Natural killer cell (primary cell): ENCODE data around the gene UBE2F. TPM values are rescaled to one million over a fixed set of nuclear protein-coding genes. Genes with fewer than 3 reads are reported as not detected.

Source experiments
- ATAC-seq, 3 donors: fragments of 150-1000 bp in 2 of 3; fragments of 200-7000 bp in 1 of 3; cut with Tn5 transposase; 1 replicate in 1 of 3; 2 replicates in 2 of 3; pipeline ENCODE4 v1.10.0; 2021; ENCODE audit warnings: mild to moderate bottlenecking in 2 of 3, moderate library complexity in 2 of 3
- DNase-seq, 2 donors: peaks; one replicate each; pipeline versions ENCODE4 v3.0.0 to v3.0.0-alpha.2; 2013 to 2021; ENCODE audit warnings: mixed read lengths in 1 of 2
- H3K27ac ChIP-seq: one replicate; pipeline ENCODE4 v1.5.1; 2013; ENCODE audit warnings: mild to moderate bottlenecking, low read length
- H3K27me3 ChIP-seq: one replicate; pipeline ENCODE4 v1.6.1; 2013; ENCODE audit warnings: low read length; ENCODE audit not compliant: control insufficient read depth, insufficient read depth
- H3K36me3 ChIP-seq: one replicate; pipeline ENCODE4 v1.6.1; 2013; ENCODE audit warnings: low read length; ENCODE audit not compliant: control insufficient read depth, insufficient read depth
- H3K4me1 ChIP-seq: one replicate; pipeline ENCODE4 v1.6.1; 2013; ENCODE audit warnings: low read length; ENCODE audit not compliant: control insufficient read depth, insufficient read depth
- H3K4me3 ChIP-seq: one replicate; pipeline ENCODE4 v1.5.1; 2013; ENCODE audit warnings: low read length
- H3K9me3 ChIP-seq: one replicate; pipeline ENCODE4 v1.6.1; 2013; ENCODE audit warnings: low read length; ENCODE audit not compliant: control insufficient read depth, insufficient read depth
- H3K27ac Mint-ChIP-seq, 2 donors: one replicate each; pipeline ENCODE4 v1.8.0; 2022; ENCODE audit warnings: mild to moderate bottlenecking in 2 of 2, mixed read lengths in 2 of 2, moderate library complexity in 1 of 2
- H3K27me3 Mint-ChIP-seq, 2 donors: one replicate each; pipeline ENCODE4 v1.8.0; 2022; ENCODE audit warnings: low read depth in 2 of 2, mixed read lengths in 2 of 2
- H3K36me3 Mint-ChIP-seq: one replicate; pipeline ENCODE4 v1.8.0; 2022; ENCODE audit warnings: mixed read lengths
- H3K4me1 Mint-ChIP-seq, 2 donors: one replicate each; pipeline ENCODE4 v1.8.0; 2022; ENCODE audit warnings: mixed read lengths in 2 of 2
- H3K4me3 Mint-ChIP-seq: one replicate; pipeline ENCODE4 v1.8.0; 2022; ENCODE audit warnings: mild to moderate bottlenecking, moderate library complexity, mixed read lengths
- H3K9me3 Mint-ChIP-seq, 2 donors: one replicate each; pipeline ENCODE4 v1.8.0; 2022; ENCODE audit warnings: mixed read lengths in 2 of 2
- CTCF ChIP-seq: fragments of 200-600 bp; IDR thresholded peaks from one replicate; pipeline ENCODE4 v1.8.0; 2022; ENCODE audit warnings: antibody characterized with exemption
- WGBS: methylation state at CpG from one replicate; pipeline ENCODE4 v1.1.7; 2013; ENCODE audit warnings: missing lambda C conversion rate; ENCODE audit not compliant: insufficient coverage; 5-methylcytosine and 5-hydroxymethylcytosine counted together
- intact Hi-C: fragments of 100-400 bp; cut with micrococcal nuclease; formaldehyde crosslinking; loops from one replicate; pipeline ENCODE4 v1.14.2; 2022
- total RNA-seq, 4 donors: library from RNA; stranded (reverse); fragments of 120-200 nt in 1 of 4; gene quantifications; one replicate each; pipeline versions ENCODE4 v1.2.3 to v1.2.4, GENCODE V29; 2013 to 2022

Gene UBE2F
- total RNA-seq, 3 donors from 2014 or later (not counting 1 experiment from before 2014, with no cell fraction given): 82.4 to 135 (median 96.1) TPM

GRCh38 chr2:237923481-237924163 is 43.2 kb upstream of the UBE2F start:
- peak; percentile 97 for TF ChIP-seq CTCF
- peak overlapping the region; percentile 51 for H3K27ac ChIP-seq
- H3K4me1 ChIP-seq: peaks cover 38% of the 10 kb centered on the region
- no peaks in the 10 kb centered on the region for H3K27me3 Mint-ChIP-seq
- ATAC-seq (peak; percentile 98 to 100 (median 99)), DNase-seq (peak; percentile 81 to 90)
- intact Hi-C loops: loop anchor here (1.0 kb wide), 1 partner anchor 65 kb away; no protein-coding TSS in a partner anchor
- H3K4me3 ChIP-seq: peak overlapping the region; percentile 48
- H3K4me3 Mint-ChIP-seq: peak overlapping the region; percentile 85
- H3K27ac Mint-ChIP-seq: peak overlapping the region; percentile 8 to 84
- 18% methylated on average over 33 of the region's 33 CpGs for WGBS
- peaks cover 0 to 2% of the 10 kb centered on the region in 2 donors for H3K9me3 Mint-ChIP-seq
- H3K27me3 ChIP-seq: no peaks in the 10 kb centered on the region
- no peaks in the 10 kb centered on the region for H3K9me3 ChIP-seq
- H3K36me3 Mint-ChIP-seq: no peaks in the 10 kb centered on the region
- no peaks in the 10 kb centered on the region for H3K36me3 ChIP-seq
- peaks cover 30 to 34% of the 10 kb centered on the region in 2 donors for H3K4me1 Mint-ChIP-seq

- Mint-ChIP-seq H3K27ac (peak overlapping the region; percentile 8 to 84), H3K9me3 (peaks cover 0 to 2% of the 10 kb centered on the region in 2 donors), H3K27me3 (no peaks in the 10 kb centered on the region), H3K36me3 (no peaks in the 10 kb centered on the region), H3K4me1 (peaks cover 28 to 34% of the 10 kb centered on the region in 2 donors), H3K4me3 (peak overlapping the region; percentile 85)
- no peak for TF ChIP-seq CTCF
- ATAC-seq (no peak), DNase-seq (no peak)
- no peaks in the 10 kb centered on the region for H3K9me3 ChIP-seq
- 92% methylated on average over 14 of the region's 14 CpGs for WGBS
- H3K4me3 ChIP-seq: no peak overlapping the region
- H3K27me3 ChIP-seq: no peaks in the 10 kb centered on the region
- H3K36me3 ChIP-seq: no peaks in the 10 kb centered on the region
- H3K4me1 ChIP-seq: peaks cover 38% of the 10 kb centered on the region
- H3K27ac ChIP-seq: no peak overlapping the region
- intact Hi-C loops: no loop called here
These were observed 42.7 kb upstream of the UBE2F start for GRCh38 chr2:237924164-237924534.

GRCh38 chr2:237927135-237927534 is 39.7 kb upstream of the UBE2F start:
- intact Hi-C loops: no loop called here
- Mint-ChIP-seq H3K4me3 (no peak overlapping the region), H3K27ac (peak overlapping the region in 1 of 2 donors; percentile 91), H3K9me3 (peaks cover 0 to 2% of the 10 kb centered on the region in 2 donors), H3K27me3 (no peaks in the 10 kb centered on the region), H3K36me3 (no peaks in the 10 kb centered on the region), H3K4me1 (peaks cover 24 to 30% of the 10 kb centered on the region in 2 donors)
- no peak overlapping the region for H3K27ac ChIP-seq
- DNase-seq (no peak), ATAC-seq (no peak)
- peaks cover 32% of the 10 kb centered on the region for H3K4me1 ChIP-seq
- no peaks in the 10 kb centered on the region for H3K36me3 ChIP-seq
- WGBS: 93% methylated on average over 4 of the region's 5 CpGs
- no peaks in the 10 kb centered on the region for H3K27me3 ChIP-seq
- no peaks in the 10 kb centered on the region for H3K9me3 ChIP-seq
- H3K4me3 ChIP-seq: no peak overlapping the region
- no peak for TF ChIP-seq CTCF
